Measurements from ENCODE around the gene KCNJ8. TPM values are rescaled to one million over a fixed set of nuclear protein-coding genes. Genes with fewer than 3 reads are reported as not detected.

The KCNJ8 gene
- total and polyA plus RNA-seq, 10 of the 15 experiments (the other 5 are each of a cell fraction or from before 2014, with no cell fraction given), result not detected

Other genes starting within 250 kb of the KCNJ8 start
- not detected in 2 replicates for gene SPX, start 248.4 kb downstream of the KCNJ8 start, total RNA-seq (2014; rRNA removed)
- gene SPX, start 248.4 kb downstream of the KCNJ8 start, total RNA-seq (2014; rRNA removed; fragmentation: Illumina TruSeq; extraction: Trizol), result not detected in 2 replicates
- gene SPX, start 248.4 kb downstream of the KCNJ8 start, total RNA-seq (2021), result 0.11 TPM in 1 of 2 replicates, not detected in the other
- gene SPX, start 248.4 kb downstream of the KCNJ8 start, polyA plus RNA-seq (2011; rRNA removed), result 0.05 and 0.12 TPM in 2 replicates
- not detected in 2 replicates for gene SPX, start 248.4 kb downstream of the KCNJ8 start, polyA plus RNA-seq (2014; fragmentation: Illumina TruSeq; extraction: Trizol)
- gene SPX, start 248.4 kb downstream of the KCNJ8 start, polyA plus RNA-seq (2014; fragmentation: Nextera tagmentation; extraction: Ambion mirVana), result under 1 TPM in 1 of 2 experiments, not detected in 1; 0.05 TPM
- not detected in 2 replicates for gene SPX, start 248.4 kb downstream of the KCNJ8 start, polyA plus RNA-seq (2014; rRNA removed)
- gene SPX, start 248.4 kb downstream of the KCNJ8 start, polyA plus RNA-seq (2016; fragmentation: Nextera tagmentation; extraction: Ambion mirVana), result not detected
- gene GYS2, start 169.9 kb downstream of the KCNJ8 start, total RNA-seq (2014; rRNA removed), result not detected in 2 replicates
- not detected in 2 replicates for gene GYS2, start 169.9 kb downstream of the KCNJ8 start, total RNA-seq (2014; rRNA removed; fragmentation: Illumina TruSeq; extraction: Trizol)
- gene GYS2, start 169.9 kb downstream of the KCNJ8 start, total RNA-seq (2021), result not detected in 2 replicates
- not detected in 2 replicates for gene GYS2, start 169.9 kb downstream of the KCNJ8 start, polyA plus RNA-seq (2011; rRNA removed)
- gene GYS2, start 169.9 kb downstream of the KCNJ8 start, polyA plus RNA-seq (2014; fragmentation: Illumina TruSeq; extraction: Trizol), result not detected in 2 replicates
- not detected for gene GYS2, start 169.9 kb downstream of the KCNJ8 start, polyA plus RNA-seq (2014; fragmentation: Nextera tagmentation; extraction: Ambion mirVana)
- gene GYS2, start 169.9 kb downstream of the KCNJ8 start, polyA plus RNA-seq (2014; rRNA removed), result not detected in 2 replicates
- not detected for gene GYS2, start 169.9 kb downstream of the KCNJ8 start, polyA plus RNA-seq (2016; fragmentation: Nextera tagmentation; extraction: Ambion mirVana)
- 800 and 1,059 TPM in 2 replicates for gene LDHB, start 116.9 kb downstream of the KCNJ8 start, total RNA-seq (2014; rRNA removed)
- 1,225 and 1,228 TPM in 2 replicates for gene LDHB, start 116.9 kb downstream of the KCNJ8 start, total RNA-seq (2014; rRNA removed; fragmentation: Illumina TruSeq; extraction: Trizol)
- 1,270 and 1,289 TPM in 2 replicates for gene LDHB, start 116.9 kb downstream of the KCNJ8 start, total RNA-seq (2021)
- gene LDHB, start 116.9 kb downstream of the KCNJ8 start, polyA plus RNA-seq (2011; rRNA removed), result 1,442 and 2,024 TPM in 2 replicates
- gene LDHB, start 116.9 kb downstream of the KCNJ8 start, polyA plus RNA-seq (2014; fragmentation: Illumina TruSeq; extraction: Trizol), result 1,254 and 1,609 TPM in 2 replicates
- 1,000 to 10,000 TPM; 3,645 to 3,692 TPM for gene LDHB, start 116.9 kb downstream of the KCNJ8 start, polyA plus RNA-seq (2014; fragmentation: Nextera tagmentation; extraction: Ambion mirVana)
- 902 and 986 TPM in 2 replicates for gene LDHB, start 116.9 kb downstream of the KCNJ8 start, polyA plus RNA-seq (2014; rRNA removed)
- gene LDHB, start 116.9 kb downstream of the KCNJ8 start, polyA plus RNA-seq (2016; fragmentation: Nextera tagmentation; extraction: Ambion mirVana), result 1,000 to 10,000 TPM; 1,711 to 1,747 TPM
- under 0.01 and 0.11 TPM in 2 replicates for gene ABCC9, start 166.7 kb upstream of the KCNJ8 start, total RNA-seq (2014; rRNA removed)
- 0.04 TPM in 1 of 2 replicates, not detected in the other for gene ABCC9, start 166.7 kb upstream of the KCNJ8 start, total RNA-seq (2014; rRNA removed; fragmentation: Illumina TruSeq; extraction: Trizol)
- gene ABCC9, start 166.7 kb upstream of the KCNJ8 start, total RNA-seq (2021), result 0.05 TPM in 2 replicates
- 0.01 and 0.06 TPM in 2 replicates for gene ABCC9, start 166.7 kb upstream of the KCNJ8 start, polyA plus RNA-seq (2011; rRNA removed)
- gene ABCC9, start 166.7 kb upstream of the KCNJ8 start, polyA plus RNA-seq (2014; fragmentation: Illumina TruSeq; extraction: Trizol), result 0.07 TPM in 1 of 2 replicates, not detected in the other
- gene ABCC9, start 166.7 kb upstream of the KCNJ8 start, polyA plus RNA-seq (2014; fragmentation: Nextera tagmentation; extraction: Ambion mirVana), result under 1 TPM in 1 of 2 experiments, not detected in 1; 0.02 TPM
- gene ABCC9, start 166.7 kb upstream of the KCNJ8 start, polyA plus RNA-seq (2014; rRNA removed), result 0.01 and 0.03 TPM in 2 replicates
- under 1 TPM in 1 of 2 experiments, not detected in 1; 0.10 TPM for gene ABCC9, start 166.7 kb upstream of the KCNJ8 start, polyA plus RNA-seq (2016; fragmentation: Nextera tagmentation; extraction: Ambion mirVana)